ENCODE results near the gene DSCAML1. TPM values are rescaled to one million over a fixed set of nuclear protein-coding genes. Genes with fewer than 3 reads are reported as not detected.

DSCAML1 gene
- total RNA-seq, 2 donors from 2014 or later = 0.21 to 0.92 TPM

DNA sequence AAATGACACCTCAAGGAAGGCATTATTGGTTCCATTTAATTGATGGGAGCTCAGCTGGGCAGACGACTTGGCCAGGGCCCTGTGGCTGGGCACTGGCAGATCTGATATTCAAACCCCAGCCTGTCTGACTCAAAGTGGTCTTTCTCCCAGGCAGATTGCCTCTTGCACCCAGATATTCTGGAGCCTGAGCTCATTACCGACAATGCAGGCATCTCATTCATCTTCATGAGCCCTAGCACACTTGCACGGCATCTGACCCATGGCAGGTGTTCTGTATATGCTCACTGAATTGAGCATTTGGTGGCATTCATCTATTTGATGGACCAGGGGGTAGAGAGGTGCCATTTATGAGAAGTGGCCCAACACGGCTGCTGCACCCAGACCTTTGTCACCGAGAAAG is 193.1 kb downstream of the DSCAML1 start:
- Mint-ChIP-seq H3K27ac (no peak overlapping the region), H3K27me3 (peaks cover 53% of the 10 kb centered on the region), H3K4me1 (peaks cover 9% of the 10 kb centered on the region), H3K36me3 (ENCODE audit: low read depth) (no peaks in the 10 kb centered on the region), H3K4me3 (no peak overlapping the region)
- DNase-seq (no peak), ATAC-seq (no peak)
- no peaks in the 10 kb centered on the region for H3K9me3 ChIP-seq (ENCODE audit: control insufficient read depth, low read length, poor library complexity, severe bottlenecking)

DNA sequence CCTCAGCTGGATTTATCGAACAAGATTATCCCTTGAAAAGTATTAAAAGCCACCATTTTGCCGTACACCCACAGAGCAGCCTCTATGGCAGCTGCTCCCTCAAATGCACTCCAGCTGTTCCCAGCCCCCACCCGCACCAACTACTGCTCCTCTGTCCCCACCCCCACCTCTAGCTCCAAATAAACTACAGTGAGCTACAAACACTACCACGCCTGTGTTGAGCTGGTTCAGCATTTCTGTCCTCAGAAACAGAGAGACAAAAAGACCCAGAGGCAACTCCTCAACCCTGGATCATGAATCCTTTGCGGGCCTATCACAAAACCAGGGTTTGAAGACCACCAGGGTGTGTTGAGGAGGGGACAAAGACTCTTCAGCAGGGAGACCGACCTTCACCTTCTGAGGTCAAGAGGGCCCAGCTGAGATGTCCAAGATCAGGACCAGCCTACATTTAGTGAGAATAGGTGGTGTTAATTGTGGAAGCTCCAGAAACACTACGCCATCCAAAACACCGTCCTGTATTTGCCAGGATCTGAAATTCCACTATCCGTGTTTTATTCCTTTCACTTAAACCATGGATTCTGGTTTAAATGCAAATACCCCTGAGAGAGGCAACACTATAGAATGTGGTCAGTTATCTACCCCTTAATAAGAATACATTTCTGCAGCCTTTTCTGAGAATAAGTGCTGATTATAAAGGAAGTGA is 195.9 kb downstream of the DSCAML1 start:
- no peak overlapping the region for H3K27ac Mint-ChIP-seq
- no peak overlapping the region for H3K4me3 Mint-ChIP-seq
- peaks cover 48% of the 10 kb centered on the region for H3K27me3 Mint-ChIP-seq
- no peaks in the 10 kb centered on the region for H3K36me3 Mint-ChIP-seq (ENCODE audit: low read depth)
- no peak for DNase-seq
- no peaks in the 10 kb centered on the region for H3K9me3 ChIP-seq (ENCODE audit: control insufficient read depth, low read length, poor library complexity, severe bottlenecking)
- peaks cover 1% of the 10 kb centered on the region for H3K4me1 Mint-ChIP-seq
- ATAC-seq = no peak

DNA sequence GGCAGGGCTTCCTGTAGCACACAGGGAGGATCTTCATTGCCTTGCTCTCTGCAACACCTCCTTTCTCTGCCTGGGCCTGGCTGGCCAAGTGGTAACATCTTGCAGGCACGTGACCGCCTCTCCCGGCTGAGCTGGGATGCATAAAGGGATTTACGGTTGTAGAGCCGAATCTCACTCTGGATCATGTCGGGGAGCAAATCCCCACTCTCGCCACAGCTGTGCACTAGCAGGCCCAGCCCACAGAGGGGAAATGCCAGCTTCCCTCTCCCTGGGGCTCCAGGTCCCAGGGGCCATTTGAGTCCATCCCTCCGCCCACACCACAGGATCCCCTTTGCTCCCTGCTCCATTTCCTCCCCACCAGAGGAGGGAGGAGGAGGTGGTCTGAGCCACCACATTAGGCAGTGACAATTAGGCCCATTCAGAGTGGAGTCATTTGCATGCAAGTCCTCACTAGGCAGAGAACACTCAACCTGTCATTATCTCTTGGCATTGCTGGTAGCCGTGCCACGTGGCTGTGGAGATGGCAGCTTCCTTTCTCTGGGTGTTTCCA is 196.7 kb downstream of the DSCAML1 start:
- Mint-ChIP-seq H3K4me3 (no peak overlapping the region), H3K36me3 (ENCODE audit: low read depth) (no peaks in the 10 kb centered on the region), H3K27me3 (peaks cover 56% of the 10 kb centered on the region), H3K4me1 (no peaks in the 10 kb centered on the region), H3K27ac (no peak overlapping the region)
- DNase-seq (no peak), ATAC-seq (no peak)
- H3K9me3 ChIP-seq (ENCODE audit: control insufficient read depth, low read length, poor library complexity, severe bottlenecking) = no peaks in the 10 kb centered on the region

DNA sequence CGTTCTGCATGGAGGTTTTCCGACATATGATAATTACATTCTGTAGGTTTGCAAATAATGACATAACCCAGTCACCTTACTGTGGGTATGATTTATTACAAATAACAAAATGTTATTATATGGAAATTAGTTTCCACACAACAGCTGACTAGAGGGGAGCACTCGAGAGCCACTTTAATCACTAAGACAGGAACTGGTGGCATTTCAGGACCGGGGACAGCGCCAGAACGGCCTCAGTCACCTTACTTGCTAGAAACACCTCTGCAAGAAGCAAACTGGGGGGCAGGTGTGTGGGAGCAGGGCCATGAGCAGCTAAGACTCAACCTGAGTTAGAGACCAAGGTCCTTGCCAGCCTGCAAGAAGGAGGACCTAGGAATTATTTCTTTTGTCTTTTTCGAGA is 199.9 kb downstream of the DSCAML1 start:
- Mint-ChIP-seq H3K4me1 (no peaks in the 10 kb centered on the region), H3K27ac (no peak overlapping the region), H3K27me3 (peaks cover 63% of the 10 kb centered on the region), H3K4me3 (no peak overlapping the region), H3K36me3 (ENCODE audit: low read depth) (peaks cover 2% of the 10 kb centered on the region)
- DNase-seq (peak in 1 of 3 donors; percentile 17), ATAC-seq (no peak)
- H3K9me3 ChIP-seq (ENCODE audit: control insufficient read depth, low read length, poor library complexity, severe bottlenecking) = no peaks in the 10 kb centered on the region

DNA sequence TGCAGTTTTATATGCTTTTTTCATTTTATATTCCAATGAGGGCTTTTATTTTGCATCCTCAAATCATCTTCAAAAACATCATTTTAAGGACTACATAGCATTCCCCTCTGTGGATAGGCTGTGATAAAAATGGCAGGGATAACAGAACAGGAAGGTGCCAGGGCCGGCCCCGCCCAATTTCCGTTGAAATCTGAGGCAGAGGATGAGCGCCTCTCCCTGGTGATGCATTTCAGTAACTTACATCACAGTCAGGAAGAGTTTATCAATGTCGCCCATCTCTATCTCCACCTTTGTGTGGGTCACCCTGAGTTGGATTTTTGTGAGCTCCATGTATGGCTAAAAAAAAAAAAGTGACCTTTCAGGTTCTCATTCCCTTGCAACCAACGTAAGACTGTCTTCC is 201.6 kb downstream of the DSCAML1 start:
- no peaks in the 10 kb centered on the region for H3K4me1 Mint-ChIP-seq
- H3K4me3 Mint-ChIP-seq = no peak overlapping the region
- no peak for ATAC-seq

DNA sequence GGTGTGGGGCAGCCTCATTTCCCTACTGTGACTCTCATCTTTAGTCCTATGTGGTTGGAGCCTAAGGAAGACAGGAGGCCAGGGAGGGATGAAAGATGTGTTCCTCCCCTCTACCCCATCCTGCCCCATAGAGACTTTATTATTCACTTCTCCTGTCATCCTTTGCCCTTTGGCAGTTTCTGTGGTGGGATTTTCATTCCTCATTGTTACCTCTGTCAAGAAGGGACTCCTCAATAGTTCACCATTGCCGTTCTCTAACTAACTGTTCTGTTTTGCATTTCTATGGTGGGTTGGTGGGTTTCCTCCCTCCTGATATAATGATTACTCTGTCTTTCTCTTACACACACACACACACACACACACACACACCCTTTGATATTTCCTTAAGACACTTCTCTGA is 202.3 kb downstream of the DSCAML1 start:
- DNase-seq (no peak), ATAC-seq (no peak)
- H3K9me3 ChIP-seq (ENCODE audit: control insufficient read depth, low read length, poor library complexity, severe bottlenecking) = no peaks in the 10 kb centered on the region
- no peak overlapping the region for H3K4me3 Mint-ChIP-seq
- no peak overlapping the region for H3K27ac Mint-ChIP-seq
- H3K4me1 Mint-ChIP-seq = no peaks in the 10 kb centered on the region
- peaks cover 2% of the 10 kb centered on the region for H3K36me3 Mint-ChIP-seq (ENCODE audit: low read depth)
- H3K27me3 Mint-ChIP-seq = peaks cover 55% of the 10 kb centered on the region

More for the DNA sequence above, 201.6 kb downstream of the DSCAML1 start:
- no peaks in the 10 kb centered on the region for H3K9me3 ChIP-seq (ENCODE audit: control insufficient read depth, low read length, poor library complexity, severe bottlenecking)
- peaks cover 58% of the 10 kb centered on the region for H3K27me3 Mint-ChIP-seq
- H3K27ac Mint-ChIP-seq = no peak overlapping the region
- peaks cover 2% of the 10 kb centered on the region for H3K36me3 Mint-ChIP-seq (ENCODE audit: low read depth)
- no peak for DNase-seq

DNA sequence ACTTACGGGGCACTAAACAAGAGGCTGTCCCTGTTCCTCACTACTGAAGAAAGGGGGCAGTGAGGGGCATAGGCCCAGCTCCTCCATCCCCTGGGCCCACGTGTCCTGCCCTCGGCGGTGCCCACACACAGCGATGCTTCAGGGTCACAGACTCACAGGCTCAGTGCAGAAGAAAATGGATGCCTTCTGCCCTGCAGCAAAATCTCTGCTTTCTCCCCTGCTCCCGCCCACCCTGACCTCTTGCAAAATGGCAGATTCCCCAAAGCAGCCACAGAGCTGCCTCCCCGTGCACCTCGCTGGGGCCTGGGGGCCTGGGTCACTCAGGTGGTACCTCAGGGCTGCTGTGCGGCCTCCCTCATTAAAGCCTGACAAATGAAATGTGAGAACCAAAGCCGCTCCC is 204.0 kb downstream of the DSCAML1 start:
- no peak for DNase-seq

DNA sequence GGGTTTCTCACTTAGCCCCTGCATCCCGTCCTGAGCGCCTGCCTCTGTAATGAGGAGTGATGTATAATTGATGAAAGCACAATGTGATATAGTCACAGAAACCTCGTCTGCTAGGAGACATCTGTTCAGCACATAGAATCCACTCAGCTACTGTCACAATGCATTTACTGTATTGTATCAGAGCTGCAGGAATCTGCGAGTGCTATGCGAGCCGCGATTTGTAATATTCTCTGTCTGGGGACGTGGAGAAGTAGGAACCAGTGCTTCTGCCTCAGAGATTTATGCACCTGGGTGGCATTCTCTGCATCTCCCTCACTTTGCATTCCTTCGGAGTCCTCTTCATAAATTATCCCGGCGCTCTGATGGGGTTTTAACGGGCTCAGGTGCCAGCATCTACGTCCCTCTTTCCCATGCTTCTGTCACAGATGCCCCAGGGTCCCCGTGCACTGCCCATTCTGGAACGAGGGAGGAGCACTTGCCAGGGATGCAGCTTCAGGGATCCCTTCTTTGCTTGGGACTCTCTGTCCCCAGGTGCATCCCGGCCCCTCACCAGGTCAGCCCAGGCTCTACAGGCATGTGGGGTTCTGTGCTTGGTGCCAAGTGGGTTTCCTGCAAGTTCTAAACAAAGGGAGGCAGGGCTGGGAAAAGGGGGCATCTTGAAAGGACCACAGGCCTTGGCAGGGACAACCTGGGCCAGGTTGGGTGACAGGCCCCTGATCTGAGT is 205.5 kb downstream of the DSCAML1 start:
- H3K36me3 Mint-ChIP-seq (ENCODE audit: low read depth) = peaks cover 2% of the 10 kb centered on the region
- peaks cover 51% of the 10 kb centered on the region for H3K27me3 Mint-ChIP-seq
- no peak for DNase-seq
- no peak overlapping the region for H3K4me3 Mint-ChIP-seq
- H3K27ac Mint-ChIP-seq = no peak overlapping the region
- H3K9me3 ChIP-seq (ENCODE audit: control insufficient read depth, low read length, poor library complexity, severe bottlenecking) = no peaks in the 10 kb centered on the region
- H3K4me1 Mint-ChIP-seq = no peaks in the 10 kb centered on the region
- no peak for ATAC-seq

More for the DNA sequence above, 204.0 kb downstream of the DSCAML1 start:
- Mint-ChIP-seq H3K4me1 (no peaks in the 10 kb centered on the region), H3K27ac (no peak overlapping the region), H3K4me3 (no peak overlapping the region), H3K36me3 (ENCODE audit: low read depth) (peaks cover 2% of the 10 kb centered on the region), H3K27me3 (peaks cover 51% of the 10 kb centered on the region)
- no peaks in the 10 kb centered on the region for H3K9me3 ChIP-seq (ENCODE audit: control insufficient read depth, low read length, poor library complexity, severe bottlenecking)
- ATAC-seq = no peak

DNA sequence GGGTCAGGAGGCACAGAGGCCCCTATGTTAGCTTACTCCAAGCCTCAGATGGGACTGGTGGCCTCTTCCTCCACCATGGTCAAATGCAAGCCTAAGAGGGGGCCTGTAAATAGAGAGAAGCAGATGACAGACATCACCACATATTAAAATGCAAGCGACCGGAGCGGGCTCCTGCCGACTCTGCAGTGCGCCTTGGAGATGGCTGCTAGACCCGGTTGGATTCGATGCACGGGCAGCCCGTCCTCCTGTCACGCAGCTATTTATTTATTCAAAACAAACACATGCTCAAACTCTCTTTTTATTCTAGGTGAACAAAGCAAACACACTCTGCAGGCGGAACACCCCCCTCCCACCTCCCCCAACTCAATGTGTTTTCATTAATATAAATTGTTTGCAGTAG is 208.0 kb downstream of the DSCAML1 start:
- peaks cover 2% of the 10 kb centered on the region for H3K36me3 Mint-ChIP-seq (ENCODE audit: low read depth)
- H3K9me3 ChIP-seq (ENCODE audit: control insufficient read depth, low read length, poor library complexity, severe bottlenecking) = no peaks in the 10 kb centered on the region
- no peak for ATAC-seq
- DNase-seq = no peak
- no peak overlapping the region for H3K27ac Mint-ChIP-seq
- no peak overlapping the region for H3K4me3 Mint-ChIP-seq
- H3K4me1 Mint-ChIP-seq = no peaks in the 10 kb centered on the region
- H3K27me3 Mint-ChIP-seq = peaks cover 46% of the 10 kb centered on the region

DNA sequence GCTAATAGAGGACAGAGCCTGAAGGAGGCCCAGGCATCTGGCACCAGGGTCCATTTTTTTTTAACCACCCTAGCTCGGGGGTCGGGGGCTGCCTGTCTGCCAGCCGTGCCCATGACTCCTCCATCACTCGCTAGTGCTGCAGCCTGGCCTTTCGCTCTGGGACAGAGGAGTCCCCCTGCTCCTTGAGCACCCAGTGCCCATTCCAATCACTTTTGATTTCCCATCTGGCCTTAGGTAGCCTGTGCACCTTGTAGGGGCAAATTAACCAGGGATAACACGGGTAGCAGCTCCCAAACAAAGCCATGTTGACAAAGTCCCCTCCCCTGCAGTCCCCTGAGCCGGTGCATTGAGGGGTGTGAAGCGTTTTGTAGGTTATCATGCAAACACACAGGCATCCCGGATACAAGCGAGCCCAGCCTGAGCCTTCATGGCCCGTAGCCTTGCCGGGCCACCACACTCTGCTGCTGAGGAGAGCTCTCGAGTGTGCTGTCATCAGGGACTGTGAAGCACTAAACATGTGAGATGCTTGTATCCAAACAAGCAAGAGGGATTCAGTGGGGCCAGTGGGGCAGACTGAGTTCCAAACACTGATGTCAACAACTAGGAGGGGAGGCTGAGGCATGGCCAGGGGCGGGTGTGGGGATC is 208.7 kb downstream of the DSCAML1 start:
- Mint-ChIP-seq H3K4me1 (peaks cover under 1% of the 10 kb centered on the region), H3K4me3 (no peak overlapping the region), H3K27ac (no peak overlapping the region), H3K36me3 (ENCODE audit: low read depth) (peaks cover 2% of the 10 kb centered on the region), H3K27me3 (peaks cover 54% of the 10 kb centered on the region)
- H3K9me3 ChIP-seq (ENCODE audit: control insufficient read depth, low read length, poor library complexity, severe bottlenecking) = no peaks in the 10 kb centered on the region
- DNase-seq = no peak
- no peak for ATAC-seq

DNA sequence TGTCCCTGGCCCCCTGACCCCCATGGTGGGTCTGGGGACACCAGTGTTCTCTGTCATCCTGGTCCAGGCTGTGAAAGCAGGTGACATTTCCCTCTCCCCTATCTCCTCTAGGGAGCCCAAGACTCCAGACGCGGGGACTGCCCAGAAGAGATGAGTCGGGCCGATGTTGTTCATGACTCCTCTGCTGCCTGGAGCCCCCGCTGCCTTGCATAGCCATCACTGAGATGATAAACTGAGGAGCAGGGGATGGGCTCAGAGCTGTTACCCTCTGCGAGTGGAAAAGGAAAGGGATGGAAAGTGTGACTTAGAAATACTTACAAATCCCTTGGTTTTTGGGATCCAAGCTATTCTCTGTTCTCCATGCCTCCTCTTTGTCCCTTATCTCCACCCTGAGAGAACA is 209.6 kb downstream of the DSCAML1 start:
- Mint-ChIP-seq H3K36me3 (ENCODE audit: low read depth) (peaks cover 1% of the 10 kb centered on the region), H3K4me3 (no peak overlapping the region), H3K27me3 (peaks cover 59% of the 10 kb centered on the region), H3K4me1 (peaks cover 2% of the 10 kb centered on the region), H3K27ac (no peak overlapping the region)
- no peaks in the 10 kb centered on the region for H3K9me3 ChIP-seq (ENCODE audit: control insufficient read depth, low read length, poor library complexity, severe bottlenecking)
- ATAC-seq = no peak
- DNase-seq = no peak

DNA sequence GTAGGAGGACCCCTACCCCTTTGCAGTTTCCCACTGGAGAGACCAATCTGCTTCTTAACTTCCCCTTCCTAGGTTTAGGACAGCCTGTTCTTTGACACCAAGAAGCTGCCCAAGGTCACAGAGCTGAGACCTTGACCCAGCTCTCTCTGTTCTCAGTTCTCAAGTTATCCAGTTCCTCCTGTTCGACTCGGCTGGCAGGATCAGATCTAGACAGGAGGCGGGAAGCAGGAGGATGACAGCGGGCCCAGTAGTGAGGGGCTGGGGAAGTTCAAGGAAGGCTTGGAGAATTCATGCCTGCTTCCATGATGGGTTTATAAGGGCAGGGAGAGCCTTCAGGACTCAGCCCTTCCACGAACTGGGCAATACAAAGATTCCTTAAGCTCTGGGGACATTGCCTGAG is 210.6 kb downstream of the DSCAML1 start:
- Mint-ChIP-seq H3K4me3 (no peak overlapping the region), H3K27ac (no peak overlapping the region), H3K36me3 (ENCODE audit: low read depth) (no peaks in the 10 kb centered on the region), H3K4me1 (peaks cover 2% of the 10 kb centered on the region), H3K27me3 (peaks cover 61% of the 10 kb centered on the region)
- DNase-seq (no peak), ATAC-seq (no peak)
- no peaks in the 10 kb centered on the region for H3K9me3 ChIP-seq (ENCODE audit: control insufficient read depth, low read length, poor library complexity, severe bottlenecking)

DNA sequence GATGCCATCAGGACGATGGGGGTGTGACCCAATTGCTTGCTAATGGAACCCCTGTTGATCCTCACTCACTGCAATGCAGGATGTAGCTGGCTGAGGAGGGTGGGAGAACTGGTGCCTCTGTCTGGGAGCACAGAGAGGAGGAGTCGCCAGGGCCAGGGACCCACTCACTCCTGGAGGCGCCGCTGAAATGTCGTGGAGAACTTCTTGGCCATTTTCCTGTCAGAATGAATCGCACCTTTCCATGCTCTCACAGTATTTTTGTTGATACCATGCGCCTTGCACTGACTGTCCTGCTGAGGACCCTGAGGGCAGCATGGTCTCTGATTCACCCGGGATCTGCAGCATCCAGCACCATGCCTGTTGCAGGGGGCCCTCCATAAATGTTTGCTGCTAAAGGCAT is 211.4 kb downstream of the DSCAML1 start:
- H3K4me3 Mint-ChIP-seq = no peak overlapping the region
- DNase-seq (no peak), ATAC-seq (no peak)
- peaks cover 2% of the 10 kb centered on the region for H3K4me1 Mint-ChIP-seq
- H3K27me3 Mint-ChIP-seq = peaks cover 67% of the 10 kb centered on the region
- no peak overlapping the region for H3K27ac Mint-ChIP-seq
- H3K9me3 ChIP-seq (ENCODE audit: control insufficient read depth, low read length, poor library complexity, severe bottlenecking) = no peaks in the 10 kb centered on the region
- no peaks in the 10 kb centered on the region for H3K36me3 Mint-ChIP-seq (ENCODE audit: low read depth)

Measured in T-helper 17 cell (primary cell).